DOHH2 (cell line): Measurements from ENCODE around the gene S100A10.

Experiments used
- CTCF ChIP-seq: fragments of 200-600 bp; sonication (generic); IDR thresholded peaks from one replicate; pipeline ENCODE4 v1.5.1; 2014; ENCODE audit warnings: antibody characterized with exemption, mild to moderate bottlenecking, low read depth, low read length; ENCODE audit not compliant: poor library complexity, severe bottlenecking
- EZH2phosphoT487 ChIP-seq: fragments of 200-600 bp; sonication (generic); IDR thresholded peaks from 2 replicates; pipeline ENCODE4 v1.6.1; 2017; ENCODE audit warnings: borderline replicate concordance, mild to moderate bottlenecking, antibody characterized with exemption, low read length, moderate library complexity, mixed read lengths

DNA sequence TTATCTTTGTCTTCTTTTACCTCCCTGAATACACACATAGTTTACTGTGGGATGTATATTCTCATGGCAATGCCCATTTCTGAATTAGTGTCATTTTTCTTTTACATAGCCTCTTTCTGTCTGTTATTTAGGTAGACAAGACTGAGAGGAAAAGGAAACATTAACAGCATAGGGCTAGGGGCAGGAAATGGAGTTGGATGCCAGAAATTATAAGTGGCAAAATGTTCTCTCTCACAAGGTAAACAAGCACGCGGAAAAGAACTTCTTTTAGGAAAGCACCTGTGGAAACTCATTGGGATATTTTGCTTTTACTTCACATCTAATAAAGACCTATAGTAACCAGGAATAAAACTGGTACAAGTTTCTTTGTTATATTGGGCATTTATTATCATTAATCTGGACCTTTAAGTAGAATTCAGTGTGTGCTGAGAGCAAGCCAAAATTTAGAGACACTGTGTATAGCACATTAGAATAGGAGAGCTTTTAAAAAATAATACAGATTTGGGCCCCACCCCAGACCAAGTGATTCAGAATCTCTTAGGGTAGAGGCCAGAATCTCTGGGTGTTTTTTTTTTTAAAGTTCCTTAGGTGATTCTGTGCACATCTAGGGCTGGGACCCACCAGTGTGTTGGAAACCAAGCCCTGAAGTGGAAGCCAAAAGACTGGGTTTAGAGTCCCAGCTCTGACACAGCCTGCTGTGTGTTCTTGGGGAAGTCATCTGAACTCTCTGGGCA, 32.7 kb downstream of the S100A10 start:
- TF ChIP-seq CTCF: no peak
- no peak for TF ChIP-seq EZH2phosphoT487
